HG02938 (cell line): ENCODE results near the gene KCNT2.

ENCODE experiments used
- ATAC-seq: cut with Tn5 transposase; IDR thresholded peaks from one replicate; pipeline ENCODE4 v1.9.1; 2021; ENCODE audit warnings: mild to moderate bottlenecking, moderate library complexity; ENCODE audit not compliant: unreplicated experiment

Gene KCNT2

DNA sequence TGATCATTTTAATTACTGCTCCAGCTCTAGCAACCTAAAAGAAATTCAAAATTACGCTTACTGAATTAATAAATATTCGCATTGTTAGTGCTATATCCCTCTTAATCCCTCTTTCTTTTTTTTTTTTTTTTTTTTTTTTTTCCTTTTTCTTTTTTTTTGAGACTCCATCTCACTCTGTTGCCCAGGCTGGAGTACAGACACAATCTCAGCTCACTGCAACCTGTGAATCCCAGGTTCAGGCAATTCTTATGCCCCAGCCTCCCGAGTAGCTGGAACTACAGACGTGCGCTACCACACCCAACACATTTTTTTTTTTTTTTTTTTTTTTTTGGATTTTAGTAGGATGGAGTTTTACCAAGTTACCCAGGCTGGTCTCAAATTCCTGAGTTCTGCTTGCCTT, 157.1 kb downstream of the KCNT2 start:
- ATAC-seq, result no peak

DNA sequence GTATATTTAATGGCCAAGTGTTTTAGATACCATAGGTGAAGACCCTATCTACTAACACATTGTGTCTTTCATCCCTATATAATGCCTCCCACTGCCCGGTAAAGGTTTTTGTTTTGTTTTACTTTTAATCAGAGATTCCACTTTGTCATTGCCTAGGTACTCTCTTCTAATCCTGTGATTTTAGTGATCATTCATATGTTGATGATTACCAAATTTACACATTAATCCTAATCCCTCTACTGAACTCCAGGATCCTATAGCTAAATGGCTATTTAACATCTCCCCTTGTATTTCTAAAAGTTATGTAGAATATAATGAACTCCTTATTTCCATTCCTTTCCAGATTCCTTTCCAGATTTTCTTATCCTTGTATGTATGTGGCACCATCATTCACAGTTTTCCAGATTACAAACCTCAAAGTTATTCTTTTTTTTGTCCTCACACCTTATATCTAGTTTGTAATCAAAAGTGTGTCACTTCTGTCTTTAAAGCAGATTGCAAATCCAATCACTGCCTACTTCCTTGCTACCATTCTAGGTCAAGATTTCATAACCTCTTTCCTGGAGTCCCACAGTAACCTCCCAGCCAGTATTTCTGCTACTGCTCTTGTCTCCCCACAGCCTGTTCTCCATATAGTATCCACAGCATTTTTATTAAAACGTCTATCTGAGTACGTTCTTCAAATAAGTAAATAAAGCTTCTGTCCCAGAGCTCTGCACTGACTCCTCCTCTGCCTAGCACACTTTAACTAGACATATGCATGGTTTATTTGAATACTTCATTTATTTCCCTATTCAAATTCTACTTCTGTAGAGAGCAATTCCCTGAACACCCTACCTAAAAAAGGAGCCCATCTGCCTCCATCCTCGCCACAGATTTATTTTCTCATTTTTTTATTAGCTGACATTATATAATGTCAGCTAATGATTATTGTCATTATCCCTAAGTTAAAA, 157.8 kb downstream of the KCNT2 start:
- no peak for ATAC-seq

DNA sequence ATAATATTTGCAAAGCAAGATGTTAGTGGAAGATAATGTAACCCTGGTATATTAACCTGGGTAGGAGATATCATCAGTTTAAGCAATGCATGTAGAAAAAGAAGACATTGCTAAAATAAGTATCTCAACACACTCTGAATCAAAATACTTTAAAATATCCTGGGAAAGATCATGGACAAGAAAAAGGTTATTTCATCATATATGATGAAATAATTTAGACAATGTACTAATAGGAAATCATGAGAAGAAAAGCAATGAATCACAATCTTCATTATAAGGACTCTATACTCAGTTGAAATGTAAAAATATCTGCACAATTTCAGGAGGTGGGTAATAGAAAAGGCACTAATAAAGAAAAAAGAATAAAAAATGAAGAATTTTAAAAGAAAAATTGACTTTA, 158.8 kb downstream of the KCNT2 start:
- no peak for ATAC-seq

GRCh38 chr1:196445775-196446174, 162.5 kb downstream of the KCNT2 start:
- ATAC-seq, result no peak

GRCh38 chr1:196444634-196445033, 163.6 kb downstream of the KCNT2 start:
- no peak for ATAC-seq

DNA sequence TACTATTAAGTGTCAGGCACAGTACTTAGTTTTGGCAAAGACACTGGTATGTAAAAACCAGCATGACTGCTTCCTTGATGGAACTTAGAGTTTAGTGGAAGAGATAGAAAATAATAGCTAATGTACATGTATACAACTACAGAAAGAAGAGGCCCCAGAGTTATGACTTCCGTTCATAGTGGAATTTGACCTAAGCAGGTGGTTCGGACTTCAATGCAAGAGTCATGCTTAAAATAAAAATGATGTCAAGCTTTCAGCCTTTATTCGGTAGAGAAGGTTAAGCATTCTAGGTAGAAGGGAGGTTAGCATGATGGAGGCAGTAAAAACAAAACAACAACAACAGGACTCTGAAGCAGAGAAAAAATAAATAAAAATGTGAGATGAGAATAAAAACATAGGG, 165.9 kb downstream of the KCNT2 start:
- ATAC-seq, result no peak

- ATAC-seq, result no peak
Measured at GRCh38 chr1:196440711-196441110, 167.5 kb downstream of the KCNT2 start.

GRCh38 chr1:196438329-196438728, 169.9 kb downstream of the KCNT2 start:
- no peak for ATAC-seq

- ATAC-seq, result no peak
Measured at GRCh38 chr1:196437671-196438070, 170.6 kb downstream of the KCNT2 start.

- no peak for ATAC-seq
Measured at GRCh38 chr1:196433000-196433399, 175.2 kb downstream of the KCNT2 start.

GRCh38 chr1:196427976-196428734, 180.1 kb downstream of the KCNT2 start:
- ATAC-seq, result no peak

GRCh38 chr1:196425513-196425912, 182.7 kb downstream of the KCNT2 start:
- no peak for ATAC-seq

DNA sequence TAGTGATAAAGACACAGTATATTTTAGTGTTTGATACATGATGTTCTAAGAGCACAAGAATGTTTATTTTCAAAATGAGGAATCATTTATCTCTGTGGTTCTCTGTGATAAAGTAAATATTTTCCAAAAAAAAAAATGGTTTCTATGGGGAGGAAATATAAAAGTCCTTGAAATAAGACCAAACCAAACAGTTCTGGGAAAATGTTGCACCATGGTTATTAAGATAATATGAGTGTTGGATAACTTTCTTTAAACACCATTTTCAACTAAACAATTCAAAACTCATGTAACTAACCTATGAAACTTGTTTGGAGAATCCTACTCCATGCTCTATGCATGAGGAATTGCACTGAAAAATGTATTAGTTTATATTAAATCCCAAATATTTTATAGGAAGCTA, 184.6 kb downstream of the KCNT2 start:
- ATAC-seq, result no peak

DNA sequence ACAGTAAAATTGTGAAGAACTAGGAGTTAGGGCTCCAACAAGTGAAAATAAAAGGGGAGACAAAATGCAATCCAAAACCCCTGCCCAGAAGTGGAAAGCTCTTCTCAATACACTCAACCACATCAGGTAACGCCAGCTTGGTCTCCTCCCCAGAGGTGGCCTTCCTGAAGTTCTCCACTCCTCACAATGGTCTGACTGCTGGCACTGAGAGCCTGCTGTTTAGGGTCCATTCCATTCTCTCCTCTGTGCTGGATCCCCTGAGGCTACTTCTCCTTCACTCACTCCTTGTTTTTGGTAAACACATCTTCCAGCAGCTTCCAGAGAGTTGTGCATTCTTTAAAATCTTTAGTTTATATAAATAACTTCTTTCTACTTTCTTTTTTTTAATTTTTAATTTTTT, 189.5 kb downstream of the KCNT2 start:
- no peak for ATAC-seq

GRCh38 chr1:196415978-196416377, 192.3 kb downstream of the KCNT2 start:
- ATAC-seq, result no peak

DNA sequence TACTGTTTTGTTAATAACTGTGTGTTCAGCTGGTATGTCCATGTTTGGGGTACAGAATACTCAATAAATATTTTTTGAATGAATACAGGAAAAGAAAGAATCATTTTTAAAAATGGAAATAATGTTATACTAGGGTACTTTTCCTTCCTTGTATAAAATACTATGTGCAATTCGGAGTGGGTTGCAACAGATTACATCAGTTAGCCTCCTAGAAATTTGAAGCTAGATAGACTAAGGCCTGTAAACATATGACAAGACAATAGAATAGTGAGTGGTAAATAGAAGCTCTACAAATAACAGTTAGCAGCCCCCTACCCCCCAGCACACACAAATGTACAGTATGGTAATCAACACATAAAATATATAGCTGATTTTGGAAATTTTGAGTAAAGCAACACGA, 195.9 kb downstream of the KCNT2 start:
- ATAC-seq, result no peak

GRCh38 chr1:196410768-196411167, 197.5 kb downstream of the KCNT2 start:
- ATAC-seq, result no peak

DNA sequence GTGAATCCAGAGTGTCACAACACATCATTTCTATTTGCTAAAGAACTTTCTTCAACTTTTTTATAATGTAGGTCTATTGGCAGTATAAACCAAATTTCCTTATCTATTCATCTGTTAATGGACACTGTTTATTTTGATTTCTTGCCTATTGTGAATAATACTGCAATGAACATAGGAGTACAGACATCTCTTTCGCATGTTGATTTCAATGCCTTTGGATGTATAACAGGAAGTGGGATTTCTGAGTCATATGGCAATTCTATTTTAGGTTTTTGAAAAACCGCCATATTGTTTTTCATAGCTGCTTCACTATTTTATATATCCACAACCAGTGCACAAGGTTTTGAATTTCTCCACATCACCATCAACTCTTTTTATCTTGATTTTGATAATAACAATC, 198.7 kb downstream of the KCNT2 start:
- no peak for ATAC-seq

DNA sequence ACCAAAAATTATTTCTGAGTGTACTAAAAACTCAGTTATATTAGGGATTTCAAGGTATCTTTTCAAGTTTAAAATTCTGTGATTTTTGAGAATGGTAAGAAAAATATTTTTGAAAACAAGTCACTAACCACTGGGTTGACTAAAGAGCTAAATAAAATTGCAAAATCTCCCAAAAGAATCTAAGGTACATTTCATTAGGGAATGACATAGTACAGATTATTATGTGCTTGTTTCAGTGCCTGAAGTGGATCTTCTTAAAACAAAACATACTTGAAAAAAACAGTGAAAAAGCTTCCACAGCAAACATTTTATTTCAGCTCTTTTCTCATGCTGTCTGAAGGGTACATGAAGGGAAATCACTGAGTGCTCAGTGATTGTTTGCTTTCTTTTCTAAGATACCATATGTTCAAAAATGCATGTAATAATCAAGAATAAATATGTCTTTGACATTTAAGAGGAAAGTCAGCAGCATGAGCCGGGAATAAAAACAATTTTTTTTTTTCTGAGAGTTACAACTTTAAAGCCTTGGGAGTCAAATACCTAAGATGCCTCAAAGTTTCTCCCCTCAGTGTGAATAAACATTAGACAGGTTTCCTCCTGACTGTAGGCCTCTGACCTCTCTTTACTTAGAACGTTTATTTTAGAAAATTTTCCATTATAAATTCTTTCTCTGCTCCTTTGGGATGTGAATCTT, 200.7 kb downstream of the KCNT2 start:
- ATAC-seq, result no peak

GRCh38 chr1:196405839-196406238, 202.4 kb downstream of the KCNT2 start:
- no peak for ATAC-seq
